Left forelimb (tissue), 1 donor: ENCODE data around the gene CYB5R4.

ENCODE experiments used
- DNase-seq: peaks from one replicate; pipeline ENCODE4 v3.0.0-alpha.2; 2018; ENCODE audit warnings: low spot score

CYB5R4 gene

DNA sequence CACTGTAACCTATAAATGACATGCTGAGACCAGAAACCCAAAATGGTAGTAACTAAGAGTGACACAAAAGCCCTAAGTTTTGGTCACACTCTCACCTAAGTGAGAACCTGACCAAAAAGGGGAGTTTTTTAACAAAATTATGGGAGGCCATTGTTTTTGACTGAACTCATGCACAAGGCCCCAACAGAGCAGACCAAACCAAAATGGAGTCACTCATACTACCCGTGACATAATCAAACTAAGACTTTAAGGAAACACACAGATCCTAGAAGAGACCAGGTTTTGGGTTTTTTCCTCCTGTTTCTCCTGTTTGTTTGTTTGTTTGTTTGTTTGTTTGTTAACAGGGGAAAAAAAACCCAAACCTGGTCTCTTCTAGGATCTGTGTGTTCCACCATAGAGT is 124.9 kb downstream of the CYB5R4 start:
- DNase-seq, result no peak

- DNase-seq, result no peak
Measured at GRCh38 chr6:83985308-83985713, 125.8 kb downstream of the CYB5R4 start.

DNA sequence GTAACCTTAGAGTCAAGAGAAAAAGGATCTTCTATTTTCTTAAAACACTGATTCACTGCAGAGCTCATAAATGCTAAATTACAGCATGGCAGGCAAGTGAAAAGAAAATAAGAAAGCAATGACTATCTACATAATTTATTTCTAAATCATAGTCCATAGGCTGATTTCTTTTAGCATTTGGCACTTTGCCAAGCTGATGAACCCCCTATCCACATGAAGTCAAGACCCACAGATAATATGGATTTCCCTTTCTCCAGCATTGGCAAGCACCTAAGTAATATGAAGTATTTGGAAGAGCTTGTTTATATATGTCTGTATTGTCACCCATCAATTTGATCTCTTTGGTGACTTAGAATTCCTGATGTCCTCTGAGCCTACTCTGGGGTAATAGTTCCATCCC is 126.2 kb downstream of the CYB5R4 start:
- DNase-seq, result no peak

DNA sequence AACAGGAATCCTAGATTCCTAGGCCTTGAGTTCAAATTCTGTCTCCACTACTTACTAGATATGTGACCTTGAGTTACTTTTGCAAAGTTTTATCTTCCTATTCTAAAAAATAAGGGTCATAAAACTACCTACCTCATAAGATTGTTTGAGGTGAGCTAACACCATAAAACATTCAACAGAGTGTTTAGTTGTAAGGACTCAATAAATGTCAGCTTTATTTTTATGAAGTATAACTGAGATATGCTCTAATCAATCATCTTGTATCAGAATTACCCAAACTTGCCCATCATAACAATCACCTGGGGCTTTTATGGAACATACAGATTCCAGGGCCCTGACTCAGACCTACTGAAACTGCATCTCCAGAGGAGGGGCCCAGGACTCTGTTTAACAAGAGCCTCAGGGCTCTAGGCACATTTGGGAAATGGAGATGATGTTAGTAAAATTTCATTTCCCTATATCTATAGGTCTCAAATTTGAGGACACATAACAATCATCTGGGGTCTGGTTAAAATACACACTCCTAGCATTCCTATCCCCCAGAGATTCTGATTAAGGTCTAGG is 138.6 kb downstream of the CYB5R4 start:
- no peak for DNase-seq

DNA sequence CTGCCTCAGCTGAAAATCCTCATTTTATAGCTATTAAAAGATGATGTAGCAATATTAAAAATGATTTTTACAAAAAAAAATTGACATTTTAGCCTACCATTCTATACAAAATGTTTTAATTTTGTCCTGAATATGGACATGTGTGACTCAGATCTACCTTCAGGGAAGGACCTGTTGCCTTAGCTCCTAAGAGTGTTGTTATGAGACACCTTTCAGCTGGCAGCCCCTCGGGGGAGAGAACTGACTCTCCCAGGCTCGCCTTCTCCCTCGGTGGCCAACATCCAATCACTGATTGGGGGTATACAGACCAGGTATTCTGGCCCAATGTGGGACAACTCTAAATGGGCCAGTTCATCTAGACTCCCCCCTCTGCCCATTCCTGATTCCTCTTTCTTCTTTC is 141.6 kb downstream of the CYB5R4 start:
- DNase-seq, result no peak

DNA sequence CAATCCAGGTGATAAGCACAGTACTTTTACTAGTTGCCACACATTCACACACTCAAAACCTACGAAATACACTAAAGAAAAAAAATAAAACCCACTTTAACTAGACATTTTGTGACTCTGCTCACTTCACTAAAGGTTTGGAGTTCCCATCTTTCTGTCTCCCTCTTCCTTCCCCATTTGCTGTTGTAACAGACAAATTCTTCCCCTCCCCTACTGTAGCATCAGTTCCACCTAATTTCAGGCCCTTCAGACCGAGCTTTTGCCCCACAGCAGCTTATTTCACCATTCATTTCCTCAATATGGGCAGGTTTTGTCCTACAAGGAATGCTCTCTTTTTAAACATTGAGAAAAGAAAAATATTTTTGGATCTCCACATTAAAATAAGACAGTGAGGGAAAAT is 142.7 kb downstream of the CYB5R4 start:
- DNase-seq, result no peak

DNA sequence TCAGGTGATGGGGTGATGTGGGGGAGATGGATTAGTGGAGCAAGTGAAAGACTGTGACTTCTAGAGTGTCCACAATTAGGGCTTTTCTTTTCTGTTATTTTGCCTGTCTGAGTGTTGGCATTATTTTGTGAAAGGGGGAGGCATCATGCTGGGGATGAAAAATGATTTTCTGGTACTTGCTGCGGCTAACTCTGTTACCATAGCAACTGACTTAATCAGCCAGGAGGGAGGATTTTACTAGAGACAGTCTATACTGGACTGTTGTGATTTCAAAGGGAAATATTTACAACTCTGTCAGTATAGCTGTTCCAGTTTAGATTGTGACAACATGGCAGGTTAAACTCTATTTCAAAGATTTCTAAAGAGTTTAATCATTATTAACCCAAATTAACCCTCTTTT is 143.6 kb downstream of the CYB5R4 start:
- no peak for DNase-seq

- DNase-seq, result no peak
Measured at GRCh38 chr6:84003654-84004053, 144.2 kb downstream of the CYB5R4 start.

DNA sequence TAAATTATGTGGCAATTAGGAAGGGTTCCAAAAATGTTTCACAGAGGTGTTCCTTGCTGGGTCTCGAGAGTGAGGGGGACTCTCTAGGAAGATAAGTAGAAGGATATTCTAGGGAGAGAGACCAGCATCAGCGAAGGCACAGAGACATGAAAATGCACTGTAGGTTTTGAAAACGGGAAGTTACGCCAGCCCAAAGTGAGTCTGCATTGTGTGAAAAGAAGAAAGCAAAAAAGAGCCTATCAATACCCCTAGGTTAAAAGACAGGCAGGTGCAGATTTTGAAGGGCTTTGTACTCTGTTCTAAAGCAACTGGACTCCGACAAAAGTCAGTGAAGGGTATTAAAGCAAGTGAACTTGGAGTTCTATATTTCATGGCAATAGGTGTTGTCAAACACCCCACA is 148.4 kb downstream of the CYB5R4 start:
- no peak for DNase-seq

DNA sequence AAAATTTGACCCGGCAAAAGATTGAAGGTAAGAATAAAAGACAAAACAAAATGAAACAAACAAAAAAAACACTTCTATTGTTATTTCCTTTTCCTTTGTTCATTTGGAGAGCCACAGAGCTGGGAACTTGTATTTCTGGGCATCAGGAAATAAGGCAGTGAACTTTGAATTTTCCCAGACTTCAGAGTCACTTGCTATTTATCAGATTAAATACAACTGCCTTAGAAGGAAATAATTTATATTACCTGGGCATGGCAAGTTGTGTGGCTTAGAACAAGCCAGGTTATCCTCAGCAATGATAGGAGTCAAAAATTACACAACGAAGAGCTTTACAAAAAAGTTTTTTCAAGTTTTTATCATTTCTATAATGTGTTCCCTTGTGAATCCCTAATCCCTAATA is 153.9 kb downstream of the CYB5R4 start:
- no peak for DNase-seq

GRCh38 chr6:84013931-84014330 is 154.4 kb downstream of the CYB5R4 start:
- DNase-seq, result no peak

DNA sequence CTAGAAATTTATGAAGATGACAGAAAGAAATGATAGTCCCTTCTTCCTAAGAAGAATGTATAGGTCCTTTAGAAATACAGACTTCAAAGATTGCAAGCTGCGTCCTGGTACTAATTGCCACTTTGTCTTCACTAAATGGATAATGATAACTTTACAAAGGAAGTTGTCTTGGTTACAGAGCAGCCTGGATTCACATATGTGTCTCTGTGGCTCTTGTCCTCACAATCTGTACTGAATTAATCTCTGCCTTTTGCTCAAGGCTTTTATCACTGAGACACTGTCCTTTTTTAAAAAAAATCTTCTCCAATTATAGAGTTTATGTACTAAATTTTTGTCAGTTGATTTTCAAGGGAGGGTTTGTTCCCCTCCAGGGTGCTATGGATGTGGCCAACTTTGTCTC is 156.5 kb downstream of the CYB5R4 start:
- no peak for DNase-seq
